Subcutaneous abdominal adipose tissue (tissue), 5 donors: Measurements from ENCODE around the gene DMKN.
A peak's percentile ranks its signal among the peaks of the same experiment; 100 is the strongest.

ENCODE experiments used
- H3K27ac ChIP-seq: one replicate; pipeline ENCODE4 v1.7.0; 2013; ENCODE audit warnings: low read depth, mild to moderate bottlenecking, inconsistent platforms, low read length, moderate library complexity
- H3K27me3 ChIP-seq, 5 donors: one replicate each; pipeline ENCODE4 v1.7.0; 2013; ENCODE audit warnings: low read length in 5 of 5, inconsistent platforms in 1 of 5; ENCODE audit not compliant: control insufficient read depth in 5 of 5, insufficient read depth in 4 of 5
- H3K36me3 ChIP-seq, 5 donors: one replicate each; pipeline ENCODE4 v1.7.0; 2013; ENCODE audit warnings: low read length in 5 of 5; ENCODE audit not compliant: control insufficient read depth in 5 of 5, insufficient read depth in 5 of 5
- H3K4me1 ChIP-seq, 5 donors: one replicate each; pipeline ENCODE4 v1.7.0; 2013; ENCODE audit warnings: low read length in 5 of 5, mild to moderate bottlenecking in 3 of 5, moderate library complexity in 1 of 5; ENCODE audit not compliant: control insufficient read depth in 5 of 5, insufficient read depth in 5 of 5
- H3K4me3 ChIP-seq, 5 donors: one replicate each; pipeline ENCODE4 v1.7.0; 2013; ENCODE audit warnings: low read length in 5 of 5, low read depth in 1 of 5
- H3K9ac ChIP-seq, 5 donors: one replicate each; pipeline ENCODE4 v1.7.0; 2013; ENCODE audit warnings: low read length in 5 of 5, mild to moderate bottlenecking in 4 of 5, moderate library complexity in 3 of 5
- H3K9me3 ChIP-seq, 5 donors: one replicate each; pipeline ENCODE4 v1.7.0; 2013; ENCODE audit warnings: low read length in 5 of 5; ENCODE audit not compliant: control insufficient read depth in 5 of 5
- donor health status: healthy.
- donor health status: healthy.
- donor health status: healthy.
- donor health status: healthy.
- donor health status: healthy.

DMKN gene

DNA sequence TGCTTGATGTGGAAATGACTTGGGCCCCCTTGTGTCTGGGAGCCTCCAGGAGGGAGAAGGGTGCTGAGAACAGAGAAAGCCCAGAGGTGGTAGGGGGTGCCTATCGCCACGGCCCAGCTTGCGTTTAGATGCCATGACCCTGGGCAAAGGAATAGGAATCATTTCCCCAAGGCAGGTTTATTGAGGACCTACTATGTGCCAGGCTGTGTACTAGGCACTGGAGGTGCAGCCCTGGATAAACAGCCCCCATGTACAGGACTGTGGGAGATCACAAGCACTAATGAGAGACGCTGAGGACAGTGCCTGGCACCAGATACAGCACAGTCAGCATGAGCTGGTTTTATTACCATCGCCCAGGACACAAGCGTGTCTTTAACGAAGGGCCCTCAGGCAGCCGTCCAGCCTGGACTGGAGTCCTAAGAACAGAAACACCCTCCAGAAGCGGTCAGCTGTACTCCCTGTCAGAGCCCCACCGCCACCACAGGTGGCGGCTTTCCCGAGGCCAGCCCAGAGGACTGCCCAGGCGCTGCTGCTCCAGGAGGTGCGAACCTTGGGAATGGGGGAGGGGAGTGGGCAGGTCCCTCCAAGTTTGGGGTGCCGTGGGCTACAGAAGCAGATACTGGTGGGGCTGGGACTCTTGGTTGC is 36.6 kb upstream of the DMKN start:
- peaks cover 0 to 7% (median 5%) of the 10 kb centered on the region in 5 donors for H3K36me3 ChIP-seq
- no peak overlapping the region for H3K4me3 ChIP-seq
- H3K27ac ChIP-seq, result no peak overlapping the region
- H3K4me1 ChIP-seq, result peaks cover 6 to 17% (median 15%) of the 10 kb centered on the region in 5 donors
- no peaks in the 10 kb centered on the region for H3K9me3 ChIP-seq
- H3K9ac ChIP-seq, result peak overlapping the region in 1 of 5 donors; percentile 0
- H3K27me3 ChIP-seq, result peaks cover 0 to 8% (median 1%) of the 10 kb centered on the region in 5 donors

DNA sequence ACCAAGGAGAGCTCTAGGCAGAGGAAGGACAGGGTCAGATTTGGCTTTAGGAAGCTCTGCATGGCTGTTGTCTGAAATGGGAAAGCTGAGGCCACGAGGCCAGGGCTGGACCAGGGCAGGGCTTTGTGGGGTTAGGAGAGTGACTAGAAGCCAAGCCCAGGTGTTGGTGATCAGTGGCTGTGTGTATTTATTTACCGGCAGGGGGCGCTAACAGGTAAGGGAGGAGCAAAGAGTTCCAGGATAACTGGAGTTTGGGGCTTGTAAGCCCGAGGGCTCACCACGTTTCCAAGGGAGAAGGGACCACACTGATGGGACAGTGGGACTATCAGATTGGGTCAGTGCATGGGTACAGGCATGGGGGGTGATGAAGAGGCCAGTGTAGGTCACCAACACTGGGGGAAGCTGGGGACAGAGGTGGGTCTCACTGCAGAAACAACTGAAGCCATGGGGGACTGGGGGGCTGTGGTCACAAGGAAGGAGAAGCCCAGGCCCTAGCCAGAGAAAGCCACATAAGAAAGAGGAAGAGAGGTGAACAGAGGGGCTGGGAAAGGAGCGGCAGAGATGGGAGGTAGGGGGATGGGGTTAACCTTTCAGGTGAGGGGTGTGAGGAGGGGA is 35.8 kb upstream of the DMKN start:
- Histone ChIP-seq H3K36me3 (peaks cover 0 to 7% (median 5%) of the 10 kb centered on the region in 5 donors), H3K9ac (peak overlapping the region in 1 of 5 donors; percentile 0), H3K9me3 (no peaks in the 10 kb centered on the region), H3K4me3 (no peak overlapping the region), H3K27ac (no peak overlapping the region), H3K27me3 (peaks cover 0 to 6% (median 0%) of the 10 kb centered on the region in 5 donors), H3K4me1 (peaks cover 6 to 24% (median 23%) of the 10 kb centered on the region in 5 donors)

DNA sequence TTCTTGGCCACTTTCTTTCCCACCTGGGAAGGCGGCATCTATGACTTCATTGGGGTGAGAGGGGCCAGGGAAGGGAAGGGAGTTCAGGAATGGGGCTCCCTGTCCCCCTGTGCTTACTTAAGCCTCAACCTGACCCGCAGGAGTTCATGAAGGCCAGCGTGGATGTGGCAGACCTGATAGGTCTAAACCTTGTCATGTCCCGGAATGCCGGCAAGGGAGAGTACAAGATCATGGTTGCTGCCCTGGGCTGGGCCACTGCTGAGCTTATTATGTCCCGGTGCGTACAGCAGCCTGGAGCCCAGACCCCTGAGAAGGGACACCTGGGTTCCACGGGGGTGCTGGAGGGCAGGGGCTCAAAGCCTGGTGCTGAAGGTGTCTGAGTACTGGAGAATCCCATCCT is 33.1 kb upstream of the DMKN start:
- Histone ChIP-seq H3K4me3 (peak overlapping the region; percentile 70 to 87 (median 83)), H3K27ac (no peak overlapping the region), H3K9me3 (no peaks in the 10 kb centered on the region), H3K9ac (peak overlapping the region in 4 of 5 donors; percentile 86 to 96 (median 90)), H3K4me1 (peaks cover 6 to 28% (median 24%) of the 10 kb centered on the region in 5 donors), H3K36me3 (peaks cover 0 to 9% (median 5%) of the 10 kb centered on the region in 5 donors), H3K27me3 (no peaks in the 10 kb centered on the region)

DNA sequence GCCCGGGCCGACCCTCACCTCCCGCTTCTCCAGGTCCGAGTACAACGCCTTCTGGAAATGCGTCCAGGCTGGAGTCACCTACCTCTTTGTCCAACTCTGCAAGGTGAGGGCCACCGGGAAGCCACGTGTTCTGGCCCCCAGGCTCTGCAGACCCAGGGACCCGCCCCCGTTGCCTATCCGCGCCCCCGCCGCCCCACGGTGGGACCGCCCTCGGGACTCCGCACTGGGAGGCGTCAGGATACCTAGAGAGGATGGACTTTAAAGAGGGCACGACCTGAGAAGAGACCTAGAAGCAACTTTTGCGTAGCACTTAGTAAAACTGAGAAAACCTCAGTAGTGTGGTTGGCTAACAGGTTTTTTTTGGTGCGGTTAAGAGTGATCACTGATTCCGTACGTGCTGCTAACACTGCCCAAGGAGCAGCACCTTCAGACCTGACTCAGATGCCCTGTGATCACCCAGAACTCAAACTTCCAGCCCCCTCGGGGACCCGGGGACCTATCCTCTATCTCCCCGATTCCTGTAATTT is 32.5 kb upstream of the DMKN start:
- Histone ChIP-seq H3K27ac (peak overlapping the region; percentile 69), H3K9ac (peak overlapping the region; percentile 38 to 96 (median 87)), H3K27me3 (no peaks in the 10 kb centered on the region), H3K36me3 (peaks cover 0 to 9% (median 5%) of the 10 kb centered on the region in 5 donors), H3K4me1 (peaks cover 6 to 28% (median 24%) of the 10 kb centered on the region in 5 donors), H3K4me3 (peak overlapping the region; percentile 70 to 87 (median 83)), H3K9me3 (no peaks in the 10 kb centered on the region)

DNA sequence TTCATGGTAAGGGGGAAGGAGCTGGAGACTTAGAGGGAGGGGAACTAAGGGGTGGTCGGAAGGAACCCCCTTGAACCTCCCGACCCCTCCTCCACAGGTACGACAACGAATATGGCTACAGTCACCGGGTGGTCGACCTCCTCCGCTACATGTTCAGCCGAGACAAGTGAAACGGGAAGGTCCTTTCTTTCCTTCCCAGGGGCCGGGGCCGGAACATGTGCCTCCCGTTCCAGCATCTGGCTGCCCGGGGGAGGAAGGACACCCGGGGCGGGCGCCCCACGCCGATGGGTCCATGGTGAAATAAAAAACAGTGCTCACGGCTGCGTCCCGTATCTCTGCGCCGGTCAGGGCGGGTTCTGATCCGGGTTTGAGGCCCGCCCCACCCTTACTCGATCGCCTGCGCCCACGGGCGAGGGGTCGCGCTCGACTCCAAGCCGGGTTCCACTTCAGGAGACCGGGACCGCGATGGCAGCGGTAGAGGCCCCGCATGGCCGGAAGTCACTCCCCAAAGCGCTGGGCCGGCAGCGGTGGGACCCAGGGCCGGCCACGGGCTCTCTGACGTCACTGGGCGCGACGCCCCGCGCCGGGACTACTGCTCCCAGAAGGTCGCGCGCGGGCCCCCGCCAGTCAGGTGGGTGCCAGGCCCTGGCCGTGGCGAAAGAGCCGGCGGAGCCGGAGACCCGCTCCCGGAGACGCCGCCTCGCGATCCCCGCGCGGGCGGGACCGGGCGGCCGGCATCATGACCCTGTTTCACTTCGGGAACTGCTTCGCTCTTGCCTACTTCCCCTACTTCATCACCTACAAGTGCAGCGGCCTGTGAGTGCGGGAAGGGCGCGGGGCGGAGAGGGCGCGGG is 31.8 kb upstream of the DMKN start, which contains the start of gene TMEM147:
Gene TMEM147 (plus strand): TSS at position 626 of the 854 bp plus-strand sequence. CDS start 114 bp downstream, at position 740.
- H3K4me3 ChIP-seq, result peak within 1 kb of the TSS; percentile 76 to 87 (median 83)
- peaks cover 6 to 28% (median 24%) of the 10 kb centered on the region in 5 donors for H3K4me1 ChIP-seq
- no peaks in the 10 kb centered on the region for H3K27me3 ChIP-seq
- peak within 1 kb of the TSS; percentile 63 to 96 (median 87) for H3K9ac ChIP-seq
- H3K36me3 ChIP-seq, result peaks cover 0 to 7% (median 5%) of the 10 kb centered on the region in 5 donors
- no peaks in the 10 kb centered on the region for H3K9me3 ChIP-seq
- H3K27ac ChIP-seq, result peak within 1 kb of the TSS; percentile 69

DNA sequence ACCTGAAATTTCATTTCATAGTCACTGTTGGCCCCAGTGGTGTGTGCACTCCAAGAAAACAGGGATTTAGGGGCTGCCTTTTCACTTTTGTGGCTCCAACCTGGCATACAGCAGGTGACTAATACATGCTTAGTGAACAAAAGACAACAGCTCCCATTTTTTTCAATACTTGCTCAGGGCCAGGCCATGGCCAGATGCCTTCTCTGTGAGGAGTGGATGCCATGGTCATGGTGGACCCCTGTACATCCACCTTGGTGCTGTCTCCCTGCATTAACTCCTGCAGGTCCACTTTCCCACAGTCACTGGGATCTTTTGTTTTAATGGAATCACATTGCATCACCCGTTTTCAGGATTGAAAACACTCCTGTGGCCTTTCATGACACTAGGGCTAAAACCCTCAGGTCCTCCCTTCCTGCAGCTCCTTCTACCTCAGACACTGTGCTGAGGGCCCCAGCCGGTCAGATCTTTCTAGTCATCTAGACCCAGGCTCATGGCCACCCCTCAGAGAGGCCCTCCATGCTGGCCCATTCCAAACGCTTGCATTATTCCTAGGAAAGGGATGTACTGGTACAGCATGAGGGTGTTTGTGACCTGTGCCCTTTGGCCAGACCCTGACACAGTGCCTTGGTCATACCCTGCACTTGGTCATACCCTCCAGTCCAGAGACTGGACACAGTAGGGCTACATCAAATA is 30.8 kb upstream of the DMKN start:
- Histone ChIP-seq H3K27me3 (no peaks in the 10 kb centered on the region), H3K27ac (peak overlapping the region; percentile 69), H3K4me3 (peak overlapping the region; percentile 76 to 87 (median 83)), H3K36me3 (peaks cover 0 to 7% (median 5%) of the 10 kb centered on the region in 5 donors), H3K9me3 (no peaks in the 10 kb centered on the region), H3K4me1 (peaks cover 6 to 28% (median 24%) of the 10 kb centered on the region in 5 donors), H3K9ac (peak overlapping the region in 4 of 5 donors; percentile 86 to 96 (median 90))

DNA sequence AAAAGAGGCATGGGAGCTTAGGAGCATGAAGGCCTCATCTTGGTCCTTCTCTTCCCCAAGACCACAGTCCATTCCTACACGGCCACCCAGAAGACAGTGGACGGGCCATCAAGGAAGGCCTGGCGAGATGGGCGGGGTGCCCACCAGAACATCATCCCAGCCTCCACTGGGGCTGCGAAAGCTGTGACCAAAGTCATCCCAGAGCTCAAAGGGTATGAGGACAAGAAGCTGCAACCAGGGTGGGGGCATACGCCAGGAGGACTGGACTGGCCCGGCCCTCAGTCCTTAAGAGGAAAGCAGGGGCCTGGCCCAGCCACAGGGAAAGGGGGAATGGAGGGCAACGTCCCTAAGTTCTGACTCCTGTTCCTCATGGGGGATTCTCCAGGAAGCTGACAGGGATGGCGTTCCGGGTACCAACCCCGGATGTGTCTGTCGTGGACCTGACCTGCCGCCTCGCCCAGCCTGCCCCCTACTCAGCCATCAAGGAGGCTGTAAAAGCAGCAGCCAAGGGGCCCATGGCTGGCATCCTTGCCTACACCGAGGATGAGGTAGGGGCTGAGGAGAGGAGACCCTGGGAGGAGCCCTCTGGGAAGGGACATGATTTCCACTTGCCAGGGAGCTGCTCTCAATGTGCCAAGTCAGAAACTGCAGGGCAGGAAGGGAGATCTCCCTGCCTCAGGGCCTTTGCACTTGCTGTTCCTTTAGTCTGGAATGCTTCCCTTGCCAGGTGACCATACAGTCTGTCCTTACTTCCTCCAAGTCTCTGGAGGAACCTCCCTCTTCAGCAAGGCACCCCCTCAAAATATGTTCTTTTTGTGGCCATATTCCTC is 30.0 kb upstream of the DMKN start:
- H3K36me3 ChIP-seq, result peaks cover 0 to 7% (median 5%) of the 10 kb centered on the region in 5 donors
- no peak overlapping the region for H3K9ac ChIP-seq
- H3K4me1 ChIP-seq, result peaks cover 6 to 28% (median 24%) of the 10 kb centered on the region in 5 donors
- no peak overlapping the region for H3K27ac ChIP-seq
- H3K9me3 ChIP-seq, result no peaks in the 10 kb centered on the region
- H3K4me3 ChIP-seq, result no peak overlapping the region
- H3K27me3 ChIP-seq, result no peaks in the 10 kb centered on the region

DNA sequence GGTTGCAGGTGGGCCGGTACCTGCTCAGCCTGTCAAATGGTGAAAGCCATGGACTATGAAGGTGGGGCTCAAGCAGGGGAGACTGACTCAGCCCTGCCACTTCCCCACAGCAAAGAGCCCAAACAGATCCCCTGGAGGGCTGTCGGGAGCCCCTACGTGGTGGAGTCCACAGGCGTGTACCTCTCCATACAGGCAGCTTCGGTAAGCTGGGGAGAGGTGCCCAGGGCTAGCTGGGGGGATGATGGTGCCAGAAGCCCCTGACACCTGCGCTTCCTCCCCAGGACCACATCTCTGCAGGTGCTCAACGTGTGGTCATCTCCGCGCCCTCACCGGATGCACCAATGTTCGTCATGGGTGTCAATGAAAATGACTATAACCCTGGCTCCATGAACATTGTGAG is 28.8 kb upstream of the DMKN start:
- Histone ChIP-seq H3K9me3 (no peaks in the 10 kb centered on the region), H3K27ac (no peak overlapping the region), H3K4me1 (peaks cover 6 to 28% (median 24%) of the 10 kb centered on the region in 5 donors), H3K27me3 (no peaks in the 10 kb centered on the region), H3K36me3 (peaks cover 0 to 5% (median 3%) of the 10 kb centered on the region in 5 donors), H3K4me3 (no peak overlapping the region), H3K9ac (peak overlapping the region in 2 of 5 donors; percentile 3 to 35)
